HFFc6 (cell line): ENCODE measurements around the gene CDC42BPG. TPM values are rescaled to one million over a fixed set of nuclear protein-coding genes. Genes with fewer than 3 reads are reported as not detected.

Experiments used
- DNase-seq: peaks from one replicate; pipeline ENCODE4 v3.0.0-alpha.2; 2018
- H3K27ac Mint-ChIP-seq: 2 replicates; pipeline ENCODE4 v1.8.0; 2020; ENCODE audit warnings: mild to moderate bottlenecking, mixed read lengths
- H3K27me3 Mint-ChIP-seq: 2 replicates; pipeline ENCODE4 v1.8.0; 2021; ENCODE audit warnings: mild to moderate bottlenecking, moderate library complexity, mixed read lengths; ENCODE audit not compliant: insufficient read depth
- H3K36me3 Mint-ChIP-seq: 2 replicates; pipeline ENCODE4 v1.8.0; 2021; ENCODE audit warnings: low read depth, mixed read lengths
- H3K4me1 Mint-ChIP-seq: 2 replicates; pipeline ENCODE4 v1.8.0; 2020; ENCODE audit warnings: low read depth, mixed read lengths
- H3K4me3 Mint-ChIP-seq: 2 replicates; pipeline ENCODE4 v1.8.0; 2020; ENCODE audit warnings: mild to moderate bottlenecking, moderate library complexity, mixed read lengths
- H3K9me3 Mint-ChIP-seq: 2 replicates; pipeline ENCODE4 v1.8.0; 2020; ENCODE audit warnings: mild to moderate bottlenecking, mixed read lengths
- CTCF ChIP-seq: fragments of 200-600 bp; sonication (generic); IDR thresholded peaks from 2 replicates; pipeline ENCODE4 v1.5.0; 2021; ENCODE audit warnings: antibody characterized with exemption, mild to moderate bottlenecking
- total RNA-seq, 6 experiments: library from RNA; stranded (reverse); fragmentation: NEBNext Ultra II Directional; extraction: Animal tissue kit (Norgen Biotek cat#: 25700); gene quantifications; 2 replicates in 1 of 6; 3 replicates in 5 of 6; pipeline ENCODE4 v1.2.3, GENCODE V29; 2021

The CDC42BPG gene
- total RNA-seq, 6 experiments from 2014 or later: 0.02 to 0.21 (median 0.05) TPM; not detected in 1

- no peaks in the 10 kb centered on the region for H3K36me3 Mint-ChIP-seq
- DNase-seq: no peak
- H3K4me3 Mint-ChIP-seq: no peak overlapping the region
- H3K27ac Mint-ChIP-seq: no peak overlapping the region
- peaks cover 3% of the 10 kb centered on the region for H3K27me3 Mint-ChIP-seq
- TF ChIP-seq CTCF: no peak
- H3K9me3 Mint-ChIP-seq: no peaks in the 10 kb centered on the region
- peaks cover 7% of the 10 kb centered on the region for H3K4me1 Mint-ChIP-seq
Measured at GRCh38 chr11:64837887-64838351, 6.5 kb downstream of the CDC42BPG start.

GRCh38 chr11:64836448-64837072, 7.9 kb downstream of the CDC42BPG start:
- no peak overlapping the region for H3K27ac Mint-ChIP-seq
- no peak overlapping the region for H3K4me3 Mint-ChIP-seq
- H3K36me3 Mint-ChIP-seq: no peaks in the 10 kb centered on the region
- H3K4me1 Mint-ChIP-seq: peaks cover 6% of the 10 kb centered on the region; the same call in 1 of the 2 replicates
- no peak for DNase-seq
- no peak for TF ChIP-seq CTCF
- peaks cover 2% of the 10 kb centered on the region for H3K27me3 Mint-ChIP-seq
- no peaks in the 10 kb centered on the region for H3K9me3 Mint-ChIP-seq

GRCh38 chr11:64835616-64836447, 8.6 kb downstream of the CDC42BPG start:
- Mint-ChIP-seq H3K4me1 (peaks cover 6% of the 10 kb centered on the region; the same call in 1 of the 2 replicates), H3K4me3 (no peak overlapping the region), H3K27ac (no peak overlapping the region), H3K36me3 (no peaks in the 10 kb centered on the region), H3K9me3 (no peaks in the 10 kb centered on the region), H3K27me3 (peaks cover under 1% of the 10 kb centered on the region; the same call in 1 of the 2 replicates)
- TF ChIP-seq CTCF: no peak
- DNase-seq: no peak

GRCh38 chr11:64834723-64835615, 9.5 kb downstream of the CDC42BPG start:
- Mint-ChIP-seq H3K36me3 (no peaks in the 10 kb centered on the region), H3K9me3 (no peaks in the 10 kb centered on the region), H3K4me1 (peaks cover 6% of the 10 kb centered on the region; the same call in 1 of the 2 replicates), H3K27me3 (peaks cover 2% of the 10 kb centered on the region; the same call in 1 of the 2 replicates), H3K4me3 (no peak overlapping the region), H3K27ac (no peak overlapping the region)
- TF ChIP-seq CTCF: no peak
- DNase-seq: no peak

- H3K27ac Mint-ChIP-seq: no peak overlapping the region
Measured at GRCh38 chr11:64834031-64834722, 10.3 kb downstream of the CDC42BPG start.

More at GRCh38 chr11:64834031-64834722, 10.3 kb downstream of the CDC42BPG start:
- TF ChIP-seq CTCF: no peak
- Mint-ChIP-seq H3K27me3 (peaks cover 2% of the 10 kb centered on the region; the same call in 1 of the 2 replicates), H3K4me1 (peaks cover 6% of the 10 kb centered on the region; the same call in 1 of the 2 replicates), H3K4me3 (no peak overlapping the region), H3K9me3 (no peaks in the 10 kb centered on the region), H3K36me3 (no peaks in the 10 kb centered on the region)
- no peak for DNase-seq
